ENCODE measurements around the gene KLF13.

Gene KLF13

DNA sequence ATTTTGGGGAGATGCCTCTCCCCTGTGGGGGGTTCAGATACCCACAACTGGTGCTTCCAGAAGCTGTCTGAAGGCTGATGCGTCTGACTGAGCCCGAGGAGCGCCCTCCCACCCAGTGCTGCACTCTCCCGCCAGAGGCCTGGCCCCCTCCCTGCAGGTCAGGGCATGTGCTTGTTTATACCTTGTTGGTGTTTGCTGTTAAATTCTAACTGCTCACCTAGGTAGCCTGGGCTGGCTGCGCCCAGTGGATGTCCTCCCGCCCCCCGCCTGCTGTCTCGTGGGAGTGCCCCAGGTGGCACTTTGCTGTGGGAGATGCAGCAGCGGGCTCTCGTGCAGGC, 12.9 kb downstream of the KLF13 start:
- ChIA-PET POLR2A (no interaction called here), CTCF (no interaction called here)
- no peak for DNase-seq (ENCODE audit: extremely low spot score)
- TF ChIP-seq CTBP1 (IDR thresholded peaks at IDR 0.05; ENCODE audit: borderline replicate concordance): no peak
- TF ChIP-seq ARNT (IDR thresholded peaks at IDR 0.05): no peak

- POLR2A ChIA-PET: no interaction called here
- no peak for DNase-seq (ENCODE audit: extremely low spot score)
- TF ChIP-seq HDGF (IDR thresholded peaks at IDR 0.05; ENCODE audit: borderline replicate concordance) (no peak), ZNF384 (IDR thresholded peaks at IDR 0.05) (no peak), TARDBP (IDR thresholded peaks at IDR 0.05) (no peak), FOXK2 (IDR thresholded peaks at IDR 0.05) (no peak), SP1 (IDR thresholded peaks at IDR 0.05) (no peak), ARNT (IDR thresholded peaks at IDR 0.05) (no peak), FOXA1 (IDR thresholded peaks at IDR 0.05) (no peak), FOXM1 (IDR thresholded peaks at IDR 0.05; ENCODE audit: borderline replicate concordance) (no peak), LEF1 (IDR thresholded peaks at IDR 0.05; ENCODE audit: borderline replicate concordance) (no peak)
- TF ChIP-seq, protein P1, sequence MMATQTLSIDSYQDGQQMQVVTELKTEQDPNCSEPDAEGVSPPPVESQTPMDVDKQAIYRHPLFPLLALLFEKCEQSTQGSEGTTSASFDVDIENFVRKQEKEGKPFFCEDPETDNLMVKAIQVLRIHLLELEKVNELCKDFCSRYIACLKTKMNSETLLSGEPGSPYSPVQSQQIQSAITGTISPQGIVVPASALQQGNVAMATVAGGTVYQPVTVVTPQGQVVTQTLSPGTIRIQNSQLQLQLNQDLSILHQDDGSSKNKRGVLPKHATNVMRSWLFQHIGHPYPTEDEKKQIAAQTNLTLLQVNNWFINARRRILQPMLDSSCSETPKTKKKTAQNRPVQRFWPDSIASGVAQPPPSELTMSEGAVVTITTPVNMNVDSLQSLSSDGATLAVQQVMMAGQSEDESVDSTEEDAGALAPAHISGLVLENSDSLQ (IDR thresholded peaks at IDR 0.05): no peak
- CTCF ChIA-PET: no interaction called here
Observed at GRCh38 chr15:31340047-31340446, 13.4 kb downstream of the KLF13 start.

- CTCF ChIA-PET: no interaction called here
- POLR2A ChIA-PET: no interaction called here
Observed at GRCh38 chr15:31340592-31340991, 14.0 kb downstream of the KLF13 start.

DNA sequence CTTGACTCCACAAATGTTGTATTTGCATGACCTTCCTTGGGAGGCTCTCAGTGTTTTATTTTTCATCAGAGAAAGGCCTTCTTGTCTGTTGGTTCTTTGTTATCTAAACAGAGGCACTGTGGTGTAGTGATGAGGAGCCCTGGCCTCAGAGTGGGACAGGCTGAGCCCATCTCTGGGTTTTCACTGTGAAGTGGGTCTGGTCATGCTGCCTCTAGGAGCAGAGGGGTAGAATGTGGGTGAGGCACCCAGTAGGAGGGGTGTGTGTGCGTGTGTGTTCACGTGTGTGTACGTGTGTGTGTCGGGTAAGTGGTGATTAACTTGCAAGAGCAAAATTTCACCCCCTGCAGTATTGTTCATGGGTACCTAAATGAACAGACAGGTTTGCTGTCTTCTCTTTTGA, 14.4 kb downstream of the KLF13 start:
- DNase-seq (ENCODE audit: extremely low spot score): no peak
- ChIA-PET CTCF (no interaction called here), POLR2A (no interaction called here)
- TF ChIP-seq ZNF384 (IDR thresholded peaks at IDR 0.05) (no peak), FOXA1 (IDR thresholded peaks at IDR 0.05) (no peak), SP1 (IDR thresholded peaks at IDR 0.05) (no peak), LEF1 (IDR thresholded peaks at IDR 0.05; ENCODE audit: borderline replicate concordance) (no peak), FOXM1 (IDR thresholded peaks at IDR 0.05; ENCODE audit: borderline replicate concordance) (no peak), BHLHE40 (IDR thresholded peaks at IDR 0.05; ENCODE audit: borderline replicate concordance) (no peak), ELF4 (IDR thresholded peaks at IDR 0.05) (no peak), L3MBTL2 (conservative IDR thresholded peaks at IDR 0.05) (no peak), NFRKB (IDR thresholded peaks at IDR 0.05) (no peak), ARNT (IDR thresholded peaks at IDR 0.05) (no peak), TARDBP (IDR thresholded peaks at IDR 0.05) (no peak)
- TF ChIP-seq, protein P1 (IDR thresholded peaks at IDR 0.05): no peak

More at GRCh38 chr15:31340592-31340991, 14.0 kb downstream of the KLF13 start:
- no peak for DNase-seq (ENCODE audit: extremely low spot score)
- TF ChIP-seq TARDBP (IDR thresholded peaks at IDR 0.05) (no peak), FOXM1 (IDR thresholded peaks at IDR 0.05; ENCODE audit: borderline replicate concordance) (no peak), FOXK2 (IDR thresholded peaks at IDR 0.05) (no peak), FOXA1 (IDR thresholded peaks at IDR 0.05) (no peak), SP1 (IDR thresholded peaks at IDR 0.05) (no peak), ZNF384 (IDR thresholded peaks at IDR 0.05) (no peak), BHLHE40 (IDR thresholded peaks at IDR 0.05; ENCODE audit: borderline replicate concordance) (no peak), NFRKB (IDR thresholded peaks at IDR 0.05) (no peak), CTBP1 (IDR thresholded peaks at IDR 0.05; ENCODE audit: borderline replicate concordance) (no peak), HDGF (IDR thresholded peaks at IDR 0.05; ENCODE audit: borderline replicate concordance) (no peak), L3MBTL2 (conservative IDR thresholded peaks at IDR 0.05) (no peak), LEF1 (IDR thresholded peaks at IDR 0.05; ENCODE audit: borderline replicate concordance) (no peak)
- TF ChIP-seq, protein P1 (IDR thresholded peaks at IDR 0.05): no peak

- CTCF ChIA-PET: no interaction called here
- POLR2A ChIA-PET: no interaction called here
- no peak for TF ChIP-seq SUZ12 (IDR thresholded peaks at IDR 0.05)
- TF ChIP-seq CTBP1 (IDR thresholded peaks at IDR 0.05; ENCODE audit: borderline replicate concordance): no peak
- TF ChIP-seq ARNT (IDR thresholded peaks at IDR 0.05): no peak
- TF ChIP-seq L3MBTL2 (conservative IDR thresholded peaks at IDR 0.05): no peak
- TF ChIP-seq FOXK2 (IDR thresholded peaks at IDR 0.05): no peak
- no peak for TF ChIP-seq FOXM1 (IDR thresholded peaks at IDR 0.05; ENCODE audit: borderline replicate concordance)
- TF ChIP-seq NFRKB (IDR thresholded peaks at IDR 0.05): no peak
- no peak for TF ChIP-seq SP1 (IDR thresholded peaks at IDR 0.05)
- TF ChIP-seq FOXA1 (IDR thresholded peaks at IDR 0.05): no peak
- no peak for TF ChIP-seq LEF1 (IDR thresholded peaks at IDR 0.05; ENCODE audit: borderline replicate concordance)
- no peak for DNase-seq (ENCODE audit: extremely low spot score)
Observed at GRCh38 chr15:31341496-31342195, 15.0 kb downstream of the KLF13 start.

GRCh38 chr15:31342381-31342780, 15.7 kb downstream of the KLF13 start:
- no peak for DNase-seq (ENCODE audit: extremely low spot score)
- CTCF ChIA-PET: no interaction called here
- no peak for TF ChIP-seq FOXA1 (IDR thresholded peaks at IDR 0.05)
- TF ChIP-seq SP1 (IDR thresholded peaks at IDR 0.05): no peak
- TF ChIP-seq TARDBP (IDR thresholded peaks at IDR 0.05): no peak
- no peak for TF ChIP-seq FOXK2 (IDR thresholded peaks at IDR 0.05)
- TF ChIP-seq, protein P1 (IDR thresholded peaks at IDR 0.05): no peak
- TF ChIP-seq L3MBTL2 (conservative IDR thresholded peaks at IDR 0.05): no peak
- TF ChIP-seq FOXM1 (IDR thresholded peaks at IDR 0.05; ENCODE audit: borderline replicate concordance): no peak
- no peak for TF ChIP-seq BHLHE40 (IDR thresholded peaks at IDR 0.05; ENCODE audit: borderline replicate concordance)
- no peak for TF ChIP-seq ELF4 (IDR thresholded peaks at IDR 0.05)
- no peak for TF ChIP-seq SUZ12 (IDR thresholded peaks at IDR 0.05)
- no peak for TF ChIP-seq NFRKB (IDR thresholded peaks at IDR 0.05)
- no peak for TF ChIP-seq ZNF384 (IDR thresholded peaks at IDR 0.05)
- TF ChIP-seq CTBP1 (IDR thresholded peaks at IDR 0.05; ENCODE audit: borderline replicate concordance): no peak
- no peak for TF ChIP-seq ARNT (IDR thresholded peaks at IDR 0.05)
- TF ChIP-seq HDGF (IDR thresholded peaks at IDR 0.05; ENCODE audit: borderline replicate concordance): no peak
- no peak for TF ChIP-seq LEF1 (IDR thresholded peaks at IDR 0.05; ENCODE audit: borderline replicate concordance)
- POLR2A ChIA-PET: no interaction called here
